Epithelial cell of proximal tubule (primary cell): ENCODE measurements around the gene RXRG. TPM values are rescaled to one million over a fixed set of nuclear protein-coding genes. Genes with fewer than 3 reads are reported as not detected.

Source experiments
- DNase-seq: peaks from one replicate; pipeline ENCODE4 v3.0.0-alpha.2; 2011; ENCODE audit warnings: low read depth
- H3K4me3 ChIP-seq: 2 replicates; pipeline ENCODE4 v1.5.1; 2011; ENCODE audit warnings: low read depth, mild to moderate bottlenecking, low read length
- total RNA-seq: library from RNA; depleted of rRNA; stranded (reverse); fragments of >200 nt; gene quantifications from 2 replicates; pipeline ENCODE4 v1.2.3, GENCODE V29; 2015
- TF ChIP-seq, protein P1 (sequence below): conservative IDR thresholded peaks from 2 replicates; pipeline ENCODE4 v1.5.1; 2012; ENCODE audit warnings: low read depth, mild to moderate bottlenecking, low read length

The RXRG gene
- total RNA-seq, 1 donor from 2014 or later, result not detected

DNA sequence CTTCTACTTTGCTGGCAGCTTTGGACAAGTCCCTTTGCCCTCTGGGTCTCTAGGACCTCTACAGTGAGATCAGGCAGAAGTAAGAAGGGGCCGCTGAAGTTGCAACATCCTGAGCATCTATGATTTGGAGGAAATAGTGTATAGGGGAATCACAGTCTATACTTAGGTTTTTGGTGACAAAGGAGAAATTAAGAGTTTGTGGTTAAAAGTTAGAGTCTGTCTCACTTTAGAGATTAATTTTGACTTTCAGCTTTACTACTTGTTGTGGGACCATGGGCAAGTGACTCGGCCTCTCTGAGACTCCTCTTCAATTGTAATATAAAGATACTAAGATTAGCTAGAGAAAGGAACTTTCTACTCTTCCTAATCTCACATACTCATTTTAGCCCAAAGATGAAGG is 55.3 kb downstream of the RXRG start:
- H3K4me3 ChIP-seq, result no peak overlapping the region
- no peak for DNase-seq
- TF ChIP-seq, protein P1, sequence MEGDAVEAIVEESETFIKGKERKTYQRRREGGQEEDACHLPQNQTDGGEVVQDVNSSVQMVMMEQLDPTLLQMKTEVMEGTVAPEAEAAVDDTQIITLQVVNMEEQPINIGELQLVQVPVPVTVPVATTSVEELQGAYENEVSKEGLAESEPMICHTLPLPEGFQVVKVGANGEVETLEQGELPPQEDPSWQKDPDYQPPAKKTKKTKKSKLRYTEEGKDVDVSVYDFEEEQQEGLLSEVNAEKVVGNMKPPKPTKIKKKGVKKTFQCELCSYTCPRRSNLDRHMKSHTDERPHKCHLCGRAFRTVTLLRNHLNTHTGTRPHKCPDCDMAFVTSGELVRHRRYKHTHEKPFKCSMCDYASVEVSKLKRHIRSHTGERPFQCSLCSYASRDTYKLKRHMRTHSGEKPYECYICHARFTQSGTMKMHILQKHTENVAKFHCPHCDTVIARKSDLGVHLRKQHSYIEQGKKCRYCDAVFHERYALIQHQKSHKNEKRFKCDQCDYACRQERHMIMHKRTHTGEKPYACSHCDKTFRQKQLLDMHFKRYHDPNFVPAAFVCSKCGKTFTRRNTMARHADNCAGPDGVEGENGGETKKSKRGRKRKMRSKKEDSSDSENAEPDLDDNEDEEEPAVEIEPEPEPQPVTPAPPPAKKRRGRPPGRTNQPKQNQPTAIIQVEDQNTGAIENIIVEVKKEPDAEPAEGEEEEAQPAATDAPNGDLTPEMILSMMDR, result no peak

DNA sequence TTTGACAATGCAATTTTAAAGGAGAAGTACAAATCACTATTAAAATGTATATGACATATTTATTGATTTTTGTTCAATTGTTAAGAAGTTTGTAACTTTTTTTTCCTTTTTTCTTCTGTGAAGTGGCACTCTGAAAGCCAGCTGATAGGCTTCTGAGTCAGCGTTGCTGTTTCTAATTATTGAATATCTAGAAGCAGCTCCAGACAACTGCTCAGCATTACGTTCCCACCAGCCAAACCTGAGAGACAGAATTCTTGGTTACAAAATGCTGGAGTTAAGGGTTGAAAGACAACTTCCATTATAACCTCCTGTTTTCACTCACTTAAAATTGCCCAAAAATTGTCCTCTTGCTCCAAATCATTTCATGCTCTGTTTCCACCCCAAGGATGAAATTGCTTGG is 57.0 kb downstream of the RXRG start:
- TF ChIP-seq, protein P1, result no peak
- no peak for DNase-seq
- H3K4me3 ChIP-seq, result no peak overlapping the region

DNA sequence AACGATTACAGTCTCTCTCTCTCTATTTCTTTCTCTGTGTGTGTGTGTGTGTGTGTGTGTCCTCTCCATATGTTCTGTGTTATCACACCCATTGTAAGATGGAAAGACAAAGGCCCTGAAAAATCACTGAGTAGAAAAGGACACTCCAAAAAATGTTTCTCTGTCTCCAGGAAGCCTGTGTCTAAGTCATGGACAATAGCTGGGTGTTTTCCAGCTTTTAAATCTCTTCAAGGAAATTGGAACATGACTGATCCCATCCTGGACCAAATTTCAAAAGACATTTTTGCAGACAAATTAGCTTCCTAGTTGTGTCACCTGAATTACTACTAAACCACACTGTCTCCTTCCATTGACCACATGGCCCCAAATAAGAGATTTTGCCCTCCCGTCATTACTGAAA is 57.4 kb downstream of the RXRG start:
- H3K4me3 ChIP-seq, result no peak overlapping the region
- TF ChIP-seq, protein P1, result no peak
- no peak for DNase-seq

DNA sequence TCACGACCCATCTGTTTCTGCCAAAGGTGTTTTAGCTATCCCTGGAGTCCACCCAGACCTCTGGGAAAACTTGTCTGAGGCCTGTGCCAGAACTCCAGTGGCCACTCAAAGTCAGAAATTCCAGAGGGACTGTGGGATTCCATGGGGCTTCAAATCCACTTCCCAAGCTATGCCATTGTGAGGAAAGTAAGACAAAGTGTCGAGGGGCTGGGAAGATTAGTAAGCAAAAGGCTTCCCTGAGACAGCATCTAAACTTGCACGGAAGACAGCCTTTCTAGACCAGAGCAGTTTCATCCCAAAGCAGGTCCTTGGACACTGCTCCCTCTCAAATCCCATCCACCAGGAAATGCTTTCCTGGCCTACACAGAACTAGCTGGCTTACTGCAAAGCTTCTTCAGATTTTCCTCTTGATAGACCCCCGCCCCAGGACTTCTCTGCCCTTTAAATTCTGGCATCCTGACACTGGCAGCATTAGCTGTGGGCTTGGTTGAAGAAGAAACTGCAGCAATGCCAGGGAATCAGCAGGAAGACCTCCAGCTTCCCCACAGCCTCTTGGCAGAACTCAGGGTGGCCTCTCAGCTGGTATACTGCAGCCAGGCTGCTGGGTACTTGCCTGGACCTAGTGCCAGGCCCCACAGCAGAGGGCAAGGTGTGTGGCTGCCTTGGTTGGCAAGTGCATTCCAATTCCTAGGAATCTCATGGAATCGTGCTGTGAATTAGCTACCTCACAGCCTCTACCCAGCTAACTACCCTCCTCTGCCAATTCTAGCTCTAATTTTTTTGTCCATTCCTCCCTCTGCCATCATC is 61.1 kb downstream of the RXRG start:
- H3K4me3 ChIP-seq, result no peak overlapping the region
- TF ChIP-seq, protein P1, result no peak
- DNase-seq, result no peak

DNA sequence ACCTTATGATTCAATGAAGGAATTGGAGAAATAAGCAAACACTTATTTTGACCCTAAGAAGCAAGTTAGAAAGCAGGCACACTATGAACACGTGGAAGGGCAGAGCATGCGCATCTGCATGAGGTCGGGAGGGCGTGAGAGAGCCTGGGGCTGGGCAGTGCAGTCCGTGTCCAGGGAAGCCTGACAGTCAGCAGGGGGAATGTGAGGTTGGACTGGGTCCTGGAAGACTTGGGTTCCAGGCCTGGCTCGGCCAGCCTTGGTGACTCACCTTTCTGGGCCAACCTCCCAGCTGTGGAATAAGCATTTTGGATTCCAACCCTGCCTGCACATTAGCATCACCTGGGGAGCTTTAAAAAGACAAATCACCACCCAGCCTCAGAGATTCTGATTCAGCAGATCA is 61.9 kb downstream of the RXRG start:
- TF ChIP-seq, protein P1, result no peak
- peak; percentile 27 for DNase-seq

DNA sequence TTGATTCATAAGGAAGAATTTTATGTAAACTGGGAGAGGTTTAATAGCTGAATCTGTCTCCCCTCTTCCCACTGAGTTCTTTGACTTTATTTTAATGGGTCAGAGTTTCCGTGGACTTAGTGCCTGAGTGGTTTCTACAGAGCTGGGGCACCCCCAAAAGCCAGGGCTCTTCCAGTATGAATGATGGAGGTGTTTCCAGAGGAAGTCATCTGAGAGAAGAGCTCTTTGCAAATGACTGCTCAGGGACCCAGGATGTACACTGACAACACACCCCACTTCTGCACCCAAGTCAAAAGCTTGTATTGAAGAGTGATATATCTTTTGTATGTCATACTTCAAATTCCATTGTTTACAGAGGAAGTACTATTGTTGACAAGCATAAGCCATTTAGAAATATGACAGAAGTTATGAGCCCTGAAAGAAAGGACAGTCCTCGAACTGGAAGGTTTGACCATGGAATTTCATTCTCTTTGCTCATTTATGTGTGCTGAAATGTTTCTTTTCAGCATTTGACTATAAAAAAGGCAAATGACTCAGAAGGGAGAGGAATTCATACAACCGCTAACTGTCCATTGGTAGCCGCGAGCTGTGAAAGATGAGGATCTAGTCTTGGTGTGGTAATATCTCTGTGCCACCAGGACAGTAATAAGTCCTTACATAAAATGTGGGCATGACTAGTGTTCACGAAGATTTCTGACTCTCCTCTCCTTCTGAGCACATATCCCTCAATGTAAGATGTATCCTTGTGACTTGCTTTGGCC is 63.0 kb downstream of the RXRG start:
- no peak for DNase-seq
- TF ChIP-seq, protein P1, result no peak
- no peak overlapping the region for H3K4me3 ChIP-seq

More for the DNA sequence above, 61.9 kb downstream of the RXRG start:
- H3K4me3 ChIP-seq, result no peak overlapping the region
